ENCODE data around the gene WRAP73. TPM values are rescaled to one million over a fixed set of nuclear protein-coding genes. Genes with fewer than 3 reads are reported as not detected.

WRAP73 gene
- total RNA-seq = 13.9 TPM

GRCh38 chr1:3649342-3650247 lies at the start of gene WRAP73:
WRAP73 (minus strand) TSS chr1:3650103; CDS start chr1:3649999, 104 bp downstream.
- ATAC-seq = peak; percentile 88

GRCh38 chr1:3699596-3699995 lies 49.7 kb upstream of the WRAP73 start:
- no peak for ATAC-seq

- peak; percentile 60 for ATAC-seq
Observed at GRCh38 chr1:3698660-3699408, 48.9 kb upstream of the WRAP73 start.

- ATAC-seq = no peak
Observed at GRCh38 chr1:3697810-3698209, 47.9 kb upstream of the WRAP73 start.

- no peak for ATAC-seq
Observed at GRCh38 chr1:3697104-3697503, 47.2 kb upstream of the WRAP73 start.

- no peak for ATAC-seq
Observed at GRCh38 chr1:3696689-3697088, 46.8 kb upstream of the WRAP73 start.

GRCh38 chr1:3695326-3696217 lies 45.7 kb upstream of the WRAP73 start:
- peak; percentile 40 for ATAC-seq

GRCh38 chr1:3693321-3693720 lies 43.4 kb upstream of the WRAP73 start:
- no peak for ATAC-seq

- no peak for ATAC-seq
Observed at GRCh38 chr1:3692598-3692997, 42.7 kb upstream of the WRAP73 start.

- no peak for ATAC-seq
Observed at GRCh38 chr1:3691421-3692204, 41.7 kb upstream of the WRAP73 start.

- peak; percentile 58 for ATAC-seq
Observed at GRCh38 chr1:3690282-3691065, 40.6 kb upstream of the WRAP73 start.

GRCh38 chr1:3689138-3689750 lies 39.3 kb upstream of the WRAP73 start:
- ATAC-seq = no peak

GRCh38 chr1:3688356-3689137 lies 38.6 kb upstream of the WRAP73 start:
- ATAC-seq = peak; percentile 51

- ATAC-seq = no peak
Observed at GRCh38 chr1:3687504-3687903, 37.6 kb upstream of the WRAP73 start.

GRCh38 chr1:3685906-3686305 lies 36.0 kb upstream of the WRAP73 start:
- ATAC-seq = no peak

- no peak for ATAC-seq
Observed at GRCh38 chr1:3685222-3685621, 35.3 kb upstream of the WRAP73 start.

GRCh38 chr1:3683992-3684391 lies 34.1 kb upstream of the WRAP73 start:
- no peak for ATAC-seq

- no peak for ATAC-seq
Observed at GRCh38 chr1:3683197-3683596, 33.3 kb upstream of the WRAP73 start.

Data from esophagus mucosa (tissue), 1 donor.